ENCODE data around the gene CLEC10A. TPM values are rescaled to one million over a fixed set of nuclear protein-coding genes. Genes with fewer than 3 reads are reported as not detected.

The CLEC10A gene
- total RNA-seq, 4 donors from 2014 or later, result 1.8 to 9.9 (median 5.6) TPM

DNA sequence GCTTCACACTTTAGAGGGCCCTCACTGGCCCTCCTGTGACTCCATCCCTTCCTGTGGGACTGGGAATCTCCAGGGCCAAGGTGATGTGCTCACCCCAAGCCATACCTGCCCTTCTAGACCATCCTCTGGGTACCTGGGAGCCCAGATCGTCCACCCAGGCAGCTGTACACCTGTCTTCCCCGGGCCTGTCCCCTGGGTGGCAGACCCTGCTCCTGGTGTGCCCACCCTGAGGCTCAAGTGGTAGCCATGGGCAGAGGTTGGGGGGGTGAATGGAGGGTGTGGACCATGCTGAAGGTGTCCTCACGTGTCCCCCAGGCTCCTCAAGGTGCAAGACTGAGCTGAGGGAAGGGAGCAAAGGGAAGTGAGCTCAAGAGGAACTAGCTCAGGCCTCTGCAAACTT lies 9.3 kb downstream of the CLEC10A start:
- no peak for TF ChIP-seq POLR2A (IDR thresholded peaks at IDR 0.05)
- TF ChIP-seq, protein P1, sequence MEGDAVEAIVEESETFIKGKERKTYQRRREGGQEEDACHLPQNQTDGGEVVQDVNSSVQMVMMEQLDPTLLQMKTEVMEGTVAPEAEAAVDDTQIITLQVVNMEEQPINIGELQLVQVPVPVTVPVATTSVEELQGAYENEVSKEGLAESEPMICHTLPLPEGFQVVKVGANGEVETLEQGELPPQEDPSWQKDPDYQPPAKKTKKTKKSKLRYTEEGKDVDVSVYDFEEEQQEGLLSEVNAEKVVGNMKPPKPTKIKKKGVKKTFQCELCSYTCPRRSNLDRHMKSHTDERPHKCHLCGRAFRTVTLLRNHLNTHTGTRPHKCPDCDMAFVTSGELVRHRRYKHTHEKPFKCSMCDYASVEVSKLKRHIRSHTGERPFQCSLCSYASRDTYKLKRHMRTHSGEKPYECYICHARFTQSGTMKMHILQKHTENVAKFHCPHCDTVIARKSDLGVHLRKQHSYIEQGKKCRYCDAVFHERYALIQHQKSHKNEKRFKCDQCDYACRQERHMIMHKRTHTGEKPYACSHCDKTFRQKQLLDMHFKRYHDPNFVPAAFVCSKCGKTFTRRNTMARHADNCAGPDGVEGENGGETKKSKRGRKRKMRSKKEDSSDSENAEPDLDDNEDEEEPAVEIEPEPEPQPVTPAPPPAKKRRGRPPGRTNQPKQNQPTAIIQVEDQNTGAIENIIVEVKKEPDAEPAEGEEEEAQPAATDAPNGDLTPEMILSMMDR (IDR thresholded peaks at IDR 0.05), result no peak
- DNase-seq, result no peak

DNA sequence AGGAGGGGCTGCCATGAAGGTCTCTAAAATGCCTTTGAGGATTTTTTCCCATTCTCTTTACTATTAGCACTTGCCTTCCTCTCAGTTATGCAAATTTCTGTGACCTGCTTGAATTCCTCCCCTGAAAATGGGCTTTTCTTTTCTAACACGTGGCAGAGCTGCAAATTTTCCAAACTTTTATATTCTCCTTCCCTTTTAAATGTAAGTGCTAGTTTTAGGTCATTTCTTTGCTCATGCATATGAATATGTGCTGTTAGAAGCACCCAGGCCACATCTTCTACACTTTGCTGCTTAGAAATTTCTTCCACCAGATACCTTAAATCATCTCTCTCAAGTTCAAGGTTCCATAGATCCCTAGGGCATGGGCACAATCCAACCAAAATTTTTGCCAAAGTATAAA lies 11.8 kb downstream of the CLEC10A start:
- no peak overlapping the region for H3K27ac ChIP-seq
- H3K9me3 ChIP-seq, result peaks cover 0 to 8% (median 2%) of the 10 kb centered on the region in 4 donors
- H3K36me3 ChIP-seq, result no peaks in the 10 kb centered on the region
- DNase-seq, result no peak
- H3K4me3 ChIP-seq, result no peak overlapping the region
- H3K4me1 ChIP-seq, result no peaks in the 10 kb centered on the region
- TF ChIP-seq, protein P1 (IDR thresholded peaks at IDR 0.05), result no peak
- TF ChIP-seq POLR2A (IDR thresholded peaks at IDR 0.05), result no peak
- no peaks in the 10 kb centered on the region for H3K27me3 ChIP-seq

More for the DNA sequence above, 9.3 kb downstream of the CLEC10A start:
- no peak overlapping the region for H3K4me3 ChIP-seq
- peaks cover 0 to 8% (median 2%) of the 10 kb centered on the region in 4 donors for H3K9me3 ChIP-seq
- no peaks in the 10 kb centered on the region for H3K27me3 ChIP-seq
- no peaks in the 10 kb centered on the region for H3K4me1 ChIP-seq
- no peak overlapping the region for H3K27ac ChIP-seq
- H3K36me3 ChIP-seq, result no peaks in the 10 kb centered on the region

- H3K27me3 ChIP-seq, result no peaks in the 10 kb centered on the region
- no peaks in the 10 kb centered on the region for H3K36me3 ChIP-seq
- peaks cover 0 to 8% (median 2%) of the 10 kb centered on the region in 4 donors for H3K9me3 ChIP-seq
- no peak overlapping the region for H3K4me3 ChIP-seq
- H3K27ac ChIP-seq, result no peak overlapping the region
- no peaks in the 10 kb centered on the region for H3K4me1 ChIP-seq
- TF ChIP-seq, protein P1 (IDR thresholded peaks at IDR 0.05), result no peak
- TF ChIP-seq POLR2A (IDR thresholded peaks at IDR 0.05), result no peak
- DNase-seq, result no peak
Observed at GRCh38 chr17:7067198-7067597, 12.9 kb downstream of the CLEC10A start.

GRCh38 chr17:7064261-7064660 lies 15.8 kb downstream of the CLEC10A start:
- Histone ChIP-seq H3K4me3 (no peak overlapping the region), H3K27me3 (no peaks in the 10 kb centered on the region), H3K9me3 (peaks cover 0 to 8% (median 2%) of the 10 kb centered on the region in 4 donors), H3K36me3 (no peaks in the 10 kb centered on the region), H3K4me1 (no peaks in the 10 kb centered on the region), H3K27ac (no peak overlapping the region)
- DNase-seq, result no peak
- no peak for TF ChIP-seq POLR2A (IDR thresholded peaks at IDR 0.05)
- TF ChIP-seq, protein P1 (IDR thresholded peaks at IDR 0.05), result no peak

GRCh38 chr17:7063518-7064094 lies 16.4 kb downstream of the CLEC10A start:
- Histone ChIP-seq H3K27ac (no peak overlapping the region), H3K4me1 (no peaks in the 10 kb centered on the region), H3K9me3 (peaks cover 0 to 8% (median 2%) of the 10 kb centered on the region in 4 donors), H3K36me3 (no peaks in the 10 kb centered on the region), H3K27me3 (no peaks in the 10 kb centered on the region), H3K4me3 (no peak overlapping the region)
- TF ChIP-seq POLR2A (IDR thresholded peaks at IDR 0.05), result no peak
- TF ChIP-seq, protein P1 (IDR thresholded peaks at IDR 0.05), result no peak
- no peak for DNase-seq
